NCI-H345 (cell line): ENCODE data around the gene CTDSP2.

Experiments used
- DNase-seq: peaks from one replicate; lab custom pipeline; 2025; lab: John Stamatoyannopoulos, UW

CTDSP2 gene

GRCh38 chr12:57816001-57816854 is 30.3 kb downstream of the CTDSP2 start:
- peak; percentile 48 for DNase-seq

GRCh38 chr12:57815177-57816000 is 31.1 kb downstream of the CTDSP2 start:
- peak; percentile 74 for DNase-seq

GRCh38 chr12:57813971-57814772 is 32.4 kb downstream of the CTDSP2 start:
- no peak for DNase-seq

- DNase-seq = no peak
Observed at GRCh38 chr12:57813111-57813970, 33.2 kb downstream of the CTDSP2 start.

- DNase-seq = no peak
Observed at GRCh38 chr12:57811028-57811755, 35.3 kb downstream of the CTDSP2 start.

GRCh38 chr12:57810450-57810849 is 36.1 kb downstream of the CTDSP2 start:
- no peak for DNase-seq

GRCh38 chr12:57809425-57809824 is 37.1 kb downstream of the CTDSP2 start:
- no peak for DNase-seq

GRCh38 chr12:57808351-57808750 is 38.2 kb downstream of the CTDSP2 start:
- no peak for DNase-seq

- no peak for DNase-seq
Observed at GRCh38 chr12:57807285-57807684, 39.2 kb downstream of the CTDSP2 start.

GRCh38 chr12:57806677-57807076 is 39.9 kb downstream of the CTDSP2 start:
- no peak for DNase-seq

- DNase-seq = peak; percentile 13
Observed at GRCh38 chr12:57803319-57803893, 43.1 kb downstream of the CTDSP2 start.

- no peak for DNase-seq
Observed at GRCh38 chr12:57802607-57803006, 43.9 kb downstream of the CTDSP2 start.

- no peak for DNase-seq
Observed at GRCh38 chr12:57800965-57801364, 45.6 kb downstream of the CTDSP2 start.

- no peak for DNase-seq
Observed at GRCh38 chr12:57797933-57798332, 48.6 kb downstream of the CTDSP2 start.

- DNase-seq = no peak
Observed at GRCh38 chr12:57796996-57797395, 49.5 kb downstream of the CTDSP2 start.

GRCh38 chr12:57795354-57795753 is 51.2 kb downstream of the CTDSP2 start:
- no peak for DNase-seq

- no peak for DNase-seq
Observed at GRCh38 chr12:57793920-57794319, 52.6 kb downstream of the CTDSP2 start.

GRCh38 chr12:57783861-57784260 is 62.7 kb downstream of the CTDSP2 start:
- no peak for DNase-seq

- DNase-seq = no peak
Observed at GRCh38 chr12:57783466-57783801, 63.1 kb downstream of the CTDSP2 start.
